Liver (tissue), 9 donors: Measurements from ENCODE around the gene IFNGR2. TPM values are rescaled to one million over a fixed set of nuclear protein-coding genes. Genes with fewer than 3 reads are reported as not detected.

Experiments
- DNase-seq: peaks from one replicate; pipeline ENCODE4 v3.0.0-alpha.2; 2017; ENCODE audit warnings: low spot score
- H3K27ac ChIP-seq, 2 donors: one replicate each; pipeline ENCODE4 v1.7.0; 2013; ENCODE audit warnings: inconsistent platforms in 2 of 2, low read length in 2 of 2, control low read depth in 1 of 2, low read depth in 1 of 2, mild to moderate bottlenecking in 1 of 2
- H3K27me3 ChIP-seq, 4 donors: one replicate each; pipeline versions ENCODE4 v1.6.1 to v1.7.0; 2013; ENCODE audit warnings: low read length in 3 of 4, inconsistent platforms in 1 of 4, mild to moderate bottlenecking in 1 of 4, moderate library complexity in 1 of 4; ENCODE audit not compliant: control insufficient read depth in 4 of 4, insufficient read depth in 4 of 4
- H3K36me3 ChIP-seq, 4 donors: one replicate each; pipeline versions ENCODE4 v1.6.1 to v1.7.0; 2013; ENCODE audit warnings: low read length in 3 of 4, mild to moderate bottlenecking in 3 of 4, low read depth in 1 of 4, moderate library complexity in 1 of 4; ENCODE audit not compliant: control insufficient read depth in 4 of 4, insufficient read depth in 3 of 4
- H3K4me1 ChIP-seq, 4 donors: one replicate each; pipeline versions ENCODE4 v1.6.1 to v1.7.0; 2013; ENCODE audit warnings: low read length in 3 of 4, mild to moderate bottlenecking in 3 of 4, moderate library complexity in 1 of 4; ENCODE audit not compliant: control insufficient read depth in 4 of 4, insufficient read depth in 4 of 4
- H3K4me3 ChIP-seq, 3 donors: one replicate each; pipeline versions ENCODE4 v1.6.1 to v1.7.0; 2013; ENCODE audit warnings: low read length in 3 of 3, control low read depth in 1 of 3, low read depth in 1 of 3, mild to moderate bottlenecking in 1 of 3
- H3K9ac ChIP-seq, 2 donors: one replicate each; pipeline ENCODE4 v1.7.0; 2013; ENCODE audit warnings: low read length in 2 of 2, mild to moderate bottlenecking in 2 of 2, moderate library complexity in 2 of 2, control low read depth in 1 of 2, low read depth in 1 of 2
- H3K9me3 ChIP-seq, 4 donors: one replicate each; pipeline versions ENCODE4 v1.6.1 to v1.7.0; 2013; ENCODE audit warnings: low read length in 3 of 4; ENCODE audit not compliant: control insufficient read depth in 4 of 4
- EGR1 ChIP-seq, 2 donors: IDR thresholded peaks; 2 replicates each; pipeline ENCODE4 v1.6.1; 2016 to 2018; ENCODE audit warnings: antibody characterized with exemption in 2 of 2, low read depth in 2 of 2
- FOXA1 ChIP-seq: IDR thresholded peaks from 2 replicates; pipeline ENCODE4 v1.6.1; 2016; ENCODE audit warnings: antibody characterized with exemption
- GABPA ChIP-seq, 2 donors: IDR thresholded peaks in 1 of 2; conservative IDR thresholded peaks in 1 of 2; 2 replicates each; pipeline ENCODE4 v1.6.1; 2016; ENCODE audit warnings: antibody characterized with exemption in 2 of 2, mild to moderate bottlenecking in 1 of 2, moderate library complexity in 1 of 2
- HNF4G ChIP-seq: IDR thresholded peaks from 2 replicates; pipeline ENCODE4 v1.6.1; 2016; ENCODE audit warnings: antibody characterized with exemption
- JUND ChIP-seq, 2 donors: IDR thresholded peaks; 2 replicates each; pipeline ENCODE4 v1.6.1; 2016; ENCODE audit warnings: antibody characterized with exemption in 2 of 2
- MAX ChIP-seq: IDR thresholded peaks from 2 replicates; pipeline ENCODE4 v1.6.1; 2016; ENCODE audit warnings: antibody characterized with exemption
- NR2F2 ChIP-seq: IDR thresholded peaks from 2 replicates; pipeline ENCODE4 v1.6.1; 2016; ENCODE audit warnings: antibody characterized with exemption
- RAD21 ChIP-seq, 2 donors: IDR thresholded peaks; 2 replicates each; pipeline ENCODE4 v1.6.1; 2016; ENCODE audit warnings: antibody characterized with exemption in 2 of 2, mild to moderate bottlenecking in 2 of 2
- REST ChIP-seq: IDR thresholded peaks from 2 replicates; pipeline ENCODE4 v1.6.1; 2016; ENCODE audit warnings: antibody characterized with exemption, mild to moderate bottlenecking
- RXRA ChIP-seq, 2 donors: IDR thresholded peaks; 2 replicates each; pipeline ENCODE4 v1.6.1; 2017 to 2018; ENCODE audit warnings: antibody characterized with exemption in 2 of 2, mild to moderate bottlenecking in 1 of 2
- SP1 ChIP-seq: IDR thresholded peaks from 2 replicates; pipeline ENCODE4 v1.6.1; 2018; ENCODE audit warnings: antibody characterized with exemption, mild to moderate bottlenecking
- YY1 ChIP-seq: IDR thresholded peaks from 2 replicates; pipeline ENCODE4 v1.6.1; 2016; ENCODE audit warnings: antibody characterized with exemption, mild to moderate bottlenecking
- WGBS: extraction: QIAGEN DNeasy Blood & Tissue Kit; methylation state at CpG from one replicate; pipeline ENCODE4 v1.1.7; 2013; 5-methylcytosine and 5-hydroxymethylcytosine counted together
- polyA plus RNA-seq, 2 donors: library from polyadenylated mRNA; stranded (reverse) in 1 of 2; unstranded in 1 of 2; fragments of 200-250 nt in 1 of 2; fragments of >200 nt in 1 of 2; fragmentation: Nextera tagmentation in 1 of 2; extraction: Ambion mirVana in 1 of 2; gene quantifications; one replicate each; pipeline versions ENCODE4 v1.2.1 to v1.2.3, GENCODE V29; 2013 to 2015
- total RNA-seq, 2 donors: library from RNA; depleted of rRNA; stranded (reverse); fragments of >200 nt; gene quantifications; one replicate each; pipeline ENCODE4 v1.2.3, GENCODE V29; 2014
- TF ChIP-seq, protein P1 (sequence below): fragments of 150-350 bp; IDR thresholded peaks from 2 replicates; pipeline ENCODE4 v1.5.1; 2017; ENCODE audit warnings: improper control_type of control experiment, low read depth, low read length; ENCODE audit not compliant: missing input control
- TF ChIP-seq, protein P2 (sequence below): IDR thresholded peaks from 2 replicates; pipeline ENCODE4 v1.6.1; 2016; ENCODE audit warnings: antibody characterized with exemption
- TF ChIP-seq, protein P3 (sequence below): IDR thresholded peaks from 2 replicates; pipeline ENCODE4 v1.6.1; 2016; ENCODE audit warnings: antibody characterized with exemption
- donor health status: healthy.
- donor health status: healthy.
- donor health status: healthy.
- donor health status: healthy.
- donor health status: healthy.

Gene IFNGR2
- total and polyA plus RNA-seq, 4 donors: 23.0 to 24.3 (median 23.4) TPM

DNA sequence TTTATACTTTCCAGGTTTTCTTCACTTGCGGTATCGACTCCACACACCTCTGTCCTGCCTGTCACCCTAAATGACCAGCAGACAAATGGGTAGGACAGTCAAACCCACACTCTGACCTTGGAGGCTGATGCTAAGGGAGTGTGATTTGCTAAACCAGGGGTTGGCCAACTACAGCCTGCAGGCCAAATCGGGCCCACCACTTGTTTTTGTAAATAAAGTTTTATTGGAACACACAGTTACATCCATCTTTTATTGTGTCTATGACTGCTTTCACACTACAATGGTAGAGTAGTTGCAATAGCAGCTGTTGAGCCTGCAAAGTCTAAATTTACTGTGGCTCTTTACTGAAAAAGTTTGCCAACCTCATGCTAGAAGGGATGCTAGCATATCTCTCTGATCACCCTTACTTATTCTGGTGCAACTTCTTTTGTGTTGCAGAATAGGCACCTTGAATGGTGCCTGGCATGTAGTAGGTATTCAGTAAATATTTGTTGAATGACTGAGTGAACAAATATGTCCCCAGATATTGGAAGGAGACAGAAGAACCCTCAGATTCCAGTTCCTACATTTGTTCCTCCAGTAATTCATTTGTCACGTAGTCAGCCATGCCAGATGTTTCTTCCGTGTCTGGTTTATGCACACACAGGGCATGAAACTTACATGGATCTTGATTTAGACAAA, 18.6 kb downstream of the IFNGR2 start:
- no peak for DNase-seq
- Histone ChIP-seq H3K9ac (no peak overlapping the region), H3K27ac (no peak overlapping the region), H3K27me3 (no peaks in the 10 kb centered on the region), H3K4me3 (no peak overlapping the region), H3K9me3 (no peaks in the 10 kb centered on the region), H3K36me3 (peaks cover 10 to 46% (median 29%) of the 10 kb centered on the region in 4 donors), H3K4me1 (peaks cover 0 to 8% (median 3%) of the 10 kb centered on the region in 4 donors)
- TF ChIP-seq NR2F2 (no peak), JUND (IDR thresholded peaks at IDR 0.05) (no peak), RXRA (IDR thresholded peaks at IDR 0.05) (no peak), MAX (no peak), YY1 (no peak)
- TF ChIP-seq, protein P1, sequence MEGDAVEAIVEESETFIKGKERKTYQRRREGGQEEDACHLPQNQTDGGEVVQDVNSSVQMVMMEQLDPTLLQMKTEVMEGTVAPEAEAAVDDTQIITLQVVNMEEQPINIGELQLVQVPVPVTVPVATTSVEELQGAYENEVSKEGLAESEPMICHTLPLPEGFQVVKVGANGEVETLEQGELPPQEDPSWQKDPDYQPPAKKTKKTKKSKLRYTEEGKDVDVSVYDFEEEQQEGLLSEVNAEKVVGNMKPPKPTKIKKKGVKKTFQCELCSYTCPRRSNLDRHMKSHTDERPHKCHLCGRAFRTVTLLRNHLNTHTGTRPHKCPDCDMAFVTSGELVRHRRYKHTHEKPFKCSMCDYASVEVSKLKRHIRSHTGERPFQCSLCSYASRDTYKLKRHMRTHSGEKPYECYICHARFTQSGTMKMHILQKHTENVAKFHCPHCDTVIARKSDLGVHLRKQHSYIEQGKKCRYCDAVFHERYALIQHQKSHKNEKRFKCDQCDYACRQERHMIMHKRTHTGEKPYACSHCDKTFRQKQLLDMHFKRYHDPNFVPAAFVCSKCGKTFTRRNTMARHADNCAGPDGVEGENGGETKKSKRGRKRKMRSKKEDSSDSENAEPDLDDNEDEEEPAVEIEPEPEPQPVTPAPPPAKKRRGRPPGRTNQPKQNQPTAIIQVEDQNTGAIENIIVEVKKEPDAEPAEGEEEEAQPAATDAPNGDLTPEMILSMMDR: no peak
- whole genome bisulfite sequencing: 98% methylated on average over 5 of the region's 5 CpGs

GRCh38 chr21:33424214-33424613, 21.0 kb downstream of the IFNGR2 start:
- no peak overlapping the region for H3K9ac ChIP-seq
- H3K27me3 ChIP-seq: no peaks in the 10 kb centered on the region
- peaks cover 0 to 3% (median 0%) of the 10 kb centered on the region in 4 donors for H3K4me1 ChIP-seq
- H3K36me3 ChIP-seq: peaks cover 12 to 64% (median 41%) of the 10 kb centered on the region in 4 donors
- WGBS: 95% methylated on average over 9 of the region's 9 CpGs
- no peak for DNase-seq
- TF ChIP-seq RAD21 (IDR thresholded peaks at IDR 0.05) (no peak), FOXA1 (no peak), GABPA (IDR thresholded peaks at IDR 0.05 in 1 of 2, conservative IDR thresholded peaks at IDR 0.05 in 1 of 2) (no peak), NR2F2 (no peak), RXRA (IDR thresholded peaks at IDR 0.05) (no peak), REST (no peak), HNF4G (no peak)
- H3K4me3 ChIP-seq: no peak overlapping the region
- H3K27ac ChIP-seq: no peak overlapping the region
- no peaks in the 10 kb centered on the region for H3K9me3 ChIP-seq

DNA sequence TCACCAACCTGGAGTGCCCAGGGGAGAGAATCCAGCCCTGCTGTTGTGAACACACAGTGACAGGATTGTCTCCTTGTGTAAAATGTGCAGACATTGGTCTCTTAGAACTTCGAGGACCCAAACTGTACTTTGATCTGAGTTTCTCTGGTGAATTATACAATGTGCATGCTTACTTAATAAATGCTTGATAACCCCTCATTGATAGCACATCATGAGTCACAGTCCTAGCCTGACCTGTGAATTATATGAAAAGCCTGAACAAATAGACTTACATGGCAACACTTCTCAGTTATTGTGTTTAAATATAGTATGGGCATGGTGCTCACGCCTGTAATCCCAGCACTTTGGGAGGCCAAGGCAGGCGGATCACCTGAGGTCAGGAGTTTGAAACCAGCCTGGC, 22.6 kb downstream of the IFNGR2 start:
- TF ChIP-seq, protein P2, sequence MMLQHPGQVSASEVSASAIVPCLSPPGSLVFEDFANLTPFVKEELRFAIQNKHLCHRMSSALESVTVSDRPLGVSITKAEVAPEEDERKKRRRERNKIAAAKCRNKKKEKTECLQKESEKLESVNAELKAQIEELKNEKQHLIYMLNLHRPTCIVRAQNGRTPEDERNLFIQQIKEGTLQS: no peak
- TF ChIP-seq, protein P3, sequence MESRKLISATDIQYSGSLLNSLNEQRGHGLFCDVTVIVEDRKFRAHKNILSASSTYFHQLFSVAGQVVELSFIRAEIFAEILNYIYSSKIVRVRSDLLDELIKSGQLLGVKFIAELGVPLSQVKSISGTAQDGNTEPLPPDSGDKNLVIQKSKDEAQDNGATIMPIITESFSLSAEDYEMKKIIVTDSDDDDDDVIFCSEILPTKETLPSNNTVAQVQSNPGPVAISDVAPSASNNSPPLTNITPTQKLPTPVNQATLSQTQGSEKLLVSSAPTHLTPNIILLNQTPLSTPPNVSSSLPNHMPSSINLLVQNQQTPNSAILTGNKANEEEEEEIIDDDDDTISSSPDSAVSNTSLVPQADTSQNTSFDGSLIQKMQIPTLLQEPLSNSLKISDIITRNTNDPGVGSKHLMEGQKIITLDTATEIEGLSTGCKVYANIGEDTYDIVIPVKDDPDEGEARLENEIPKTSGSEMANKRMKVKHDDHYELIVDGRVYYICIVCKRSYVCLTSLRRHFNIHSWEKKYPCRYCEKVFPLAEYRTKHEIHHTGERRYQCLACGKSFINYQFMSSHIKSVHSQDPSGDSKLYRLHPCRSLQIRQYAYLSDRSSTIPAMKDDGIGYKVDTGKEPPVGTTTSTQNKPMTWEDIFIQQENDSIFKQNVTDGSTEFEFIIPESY: no peak
- no peak for TF ChIP-seq EGR1 (IDR thresholded peaks at IDR 0.05; ENCODE audit: low read depth in 2 of 2)
- TF ChIP-seq RAD21 (IDR thresholded peaks at IDR 0.05): no peak
- TF ChIP-seq GABPA (IDR thresholded peaks at IDR 0.05 in 1 of 2, conservative IDR thresholded peaks at IDR 0.05 in 1 of 2): no peak
- no peak for TF ChIP-seq SP1
- TF ChIP-seq FOXA1: no peak
- Histone ChIP-seq H3K9ac (no peak overlapping the region), H3K27ac (no peak overlapping the region), H3K27me3 (no peaks in the 10 kb centered on the region), H3K9me3 (no peaks in the 10 kb centered on the region), H3K4me3 (no peak overlapping the region), H3K4me1 (peaks cover 0 to 3% (median 0%) of the 10 kb centered on the region in 4 donors), H3K36me3 (peaks cover 16 to 59% (median 44%) of the 10 kb centered on the region in 4 donors)
- WGBS: 78% methylated on average over 3 of the region's 3 CpGs
- no peak for DNase-seq
